Activated CD4-positive, alpha-beta T cell treated with anti-CD3 and anti-CD28 coated beads, Interleukin-2, amount 10 ng/mL, durations not matched to agents 7 days and 5 days (primary cell): ENCODE results near the gene GPN1. TPM values are rescaled to one million over a fixed set of nuclear protein-coding genes. Genes with fewer than 3 reads are reported as not detected.

Experiments used
- CTCF ChIA-PET: fragments of 350-600 bp; sonication (Branson Sonifier 250); formaldehyde crosslinking; loops from one replicate; lab custom pipeline; 2021; ENCODE audit warnings: antibody characterized with exemption; lab: Charles Lee
- POLR2A ChIA-PET: fragments of 350-600 bp; sonication (Branson Sonifier 250); formaldehyde crosslinking; loops from one replicate; lab custom pipeline; 2021; ENCODE audit warnings: antibody characterized with exemption; lab: Charles Lee
- DNase-seq: peaks from one replicate; pipeline ENCODE4 v3.0.0-alpha.2; 2020
- H3K27ac Mint-ChIP-seq: one replicate; pipeline ENCODE4 v1.8.0; 2021; ENCODE audit warnings: mild to moderate bottlenecking, moderate library complexity, mixed read lengths
- H3K27me3 Mint-ChIP-seq: one replicate; pipeline ENCODE4 v1.8.0; 2021; ENCODE audit warnings: mixed read lengths
- H3K36me3 Mint-ChIP-seq: one replicate; pipeline ENCODE4 v1.8.0; 2021; ENCODE audit warnings: low read depth, mixed read lengths
- H3K4me1 Mint-ChIP-seq: one replicate; pipeline ENCODE4 v1.8.0; 2021; ENCODE audit warnings: mixed read lengths
- H3K4me3 Mint-ChIP-seq: one replicate; pipeline ENCODE4 v1.8.0; 2021; ENCODE audit warnings: mild to moderate bottlenecking, moderate library complexity, mixed read lengths
- H3K9me3 Mint-ChIP-seq: one replicate; pipeline ENCODE4 v1.8.0; 2021; ENCODE audit warnings: mixed read lengths
- total RNA-seq, 2 experiments: library from RNA; stranded (reverse); gene quantifications; one replicate each; pipeline ENCODE4 v1.2.3, GENCODE V29; 2021

GPN1 gene
- total RNA-seq, 2 experiments from 2014 or later, result 36.3 to 44.1 TPM

GRCh38 chr2:27636766-27637165 is 7.9 kb downstream of the GPN1 start:
- POLR2A ChIA-PET, result interaction anchor here (0.7 kb wide), 1 partner anchor 279 kb away, joined by 3 read pairs; no protein-coding TSS in a partner anchor
- CTCF ChIA-PET, result no interaction called here
- no peak for DNase-seq
- no peaks in the 10 kb centered on the region for H3K27me3 Mint-ChIP-seq
- no peaks in the 10 kb centered on the region for H3K9me3 Mint-ChIP-seq
- peaks cover 34% of the 10 kb centered on the region for H3K4me1 Mint-ChIP-seq
- H3K36me3 Mint-ChIP-seq, result peaks cover 60% of the 10 kb centered on the region
- no peak overlapping the region for H3K4me3 Mint-ChIP-seq
- H3K27ac Mint-ChIP-seq, result no peak overlapping the region

- ChIA-PET POLR2A (interaction anchor here (0.6 kb wide), 1 partner anchor 9 kb away, joined by 3 read pairs; the partner anchor contains the start of genes CCDC121 and GPN1), CTCF (interaction anchor here (0.9 to 2.4 kb wide), 2 partner anchors 10 kb away, joined by 4 to 6 read pairs; partner anchors contain the start of genes CCDC121 and GPN1)
- Mint-ChIP-seq H3K27me3 (no peaks in the 10 kb centered on the region), H3K36me3 (peaks cover 58% of the 10 kb centered on the region), H3K27ac (peak overlapping the region; percentile 75), H3K4me3 (no peak overlapping the region), H3K9me3 (no peaks in the 10 kb centered on the region), H3K4me1 (peaks cover 27% of the 10 kb centered on the region)
- DNase-seq, result no peak
These were observed 9.3 kb downstream of the GPN1 start for GRCh38 chr2:27638037-27638637.

GRCh38 chr2:27638709-27639108 is 9.9 kb downstream of the GPN1 start:
- Mint-ChIP-seq H3K36me3 (peaks cover 56% of the 10 kb centered on the region), H3K27ac (peak overlapping the region; percentile 75), H3K27me3 (no peaks in the 10 kb centered on the region), H3K9me3 (no peaks in the 10 kb centered on the region), H3K4me3 (no peak overlapping the region), H3K4me1 (peaks cover 27% of the 10 kb centered on the region)
- ChIA-PET CTCF (interaction anchor here (2.4 to 3.4 kb wide), 2 partner anchors 10 to 45 kb away, joined by 6 to 8 read pairs; partner anchors contain the start of genes CCDC121 and GPN1), POLR2A (interaction anchor here (0.7 kb wide), 1 partner anchor 16 kb away, joined by 5 read pairs; no protein-coding TSS in a partner anchor)
- DNase-seq, result no peak

- POLR2A ChIA-PET, result no interaction called here
- Mint-ChIP-seq H3K4me3 (no peak overlapping the region), H3K4me1 (peaks cover 20% of the 10 kb centered on the region), H3K27ac (no peak overlapping the region), H3K9me3 (no peaks in the 10 kb centered on the region), H3K27me3 (no peaks in the 10 kb centered on the region), H3K36me3 (peaks cover 45% of the 10 kb centered on the region)
- CTCF ChIA-PET, result interaction anchor here (3.4 kb wide), 1 partner anchor 43 kb away, joined by 8 read pairs; no protein-coding TSS in a partner anchor
- no peak for DNase-seq
These were observed 11.9 kb downstream of the GPN1 start for GRCh38 chr2:27640722-27641245.

- no peaks in the 10 kb centered on the region for H3K9me3 Mint-ChIP-seq
- no peaks in the 10 kb centered on the region for H3K4me1 Mint-ChIP-seq
- POLR2A ChIA-PET, result no interaction called here
- H3K4me3 Mint-ChIP-seq, result no peak overlapping the region
- H3K36me3 Mint-ChIP-seq, result peaks cover 42% of the 10 kb centered on the region
- CTCF ChIA-PET, result interaction anchor here (0.7 to 3.5 kb wide), 4 partner anchors 17 to 232 kb away, joined by 3 to 19 read pairs (median 4); partner anchors contain the start of genes CCDC121 and GPN1
- no peak for DNase-seq
- no peaks in the 10 kb centered on the region for H3K27me3 Mint-ChIP-seq
- no peak overlapping the region for H3K27ac Mint-ChIP-seq
These were observed 16.3 kb downstream of the GPN1 start for GRCh38 chr2:27645197-27645596.

GRCh38 chr2:27647289-27647688 is 18.4 kb downstream of the GPN1 start:
- Mint-ChIP-seq H3K36me3 (peaks cover 39% of the 10 kb centered on the region), H3K4me1 (no peaks in the 10 kb centered on the region)
- CTCF ChIA-PET, result interaction anchor here (0.5 to 3.5 kb wide), 4 partner anchors 9 to 55 kb away, joined by 3 to 19 read pairs (median 4); partner anchors contain the start of genes CCDC121 and GPN1

GRCh38 chr2:27647737-27648136 is 18.9 kb downstream of the GPN1 start:
- Mint-ChIP-seq H3K4me3 (no peak overlapping the region), H3K36me3 (peaks cover 40% of the 10 kb centered on the region)

More at GRCh38 chr2:27647289-27647688, 18.4 kb downstream of the GPN1 start:
- Mint-ChIP-seq H3K9me3 (no peaks in the 10 kb centered on the region), H3K4me3 (no peak overlapping the region), H3K27me3 (no peaks in the 10 kb centered on the region), H3K27ac (no peak overlapping the region)
- DNase-seq, result no peak
- POLR2A ChIA-PET, result no interaction called here

GRCh38 chr2:27651056-27651455 is 22.2 kb downstream of the GPN1 start:
- H3K4me1 Mint-ChIP-seq, result peaks cover 2% of the 10 kb centered on the region
- H3K4me3 Mint-ChIP-seq, result no peak overlapping the region
- H3K27me3 Mint-ChIP-seq, result no peaks in the 10 kb centered on the region
- ChIA-PET CTCF (interaction anchor here (1.1 to 1.2 kb wide), 2 partner anchors 32 to 33 kb away, joined by 3 to 4 read pairs; no protein-coding TSS in a partner anchor), POLR2A (no interaction called here)
- peaks cover 58% of the 10 kb centered on the region for H3K36me3 Mint-ChIP-seq
- no peaks in the 10 kb centered on the region for H3K9me3 Mint-ChIP-seq
- DNase-seq, result no peak
- H3K27ac Mint-ChIP-seq, result no peak overlapping the region

More at GRCh38 chr2:27647737-27648136, 18.9 kb downstream of the GPN1 start:
- ChIA-PET POLR2A (no interaction called here), CTCF (interaction anchor here (0.5 to 3.5 kb wide), 4 partner anchors 8 to 55 kb away, joined by 3 to 19 read pairs (median 4); no protein-coding TSS in a partner anchor)
- H3K27ac Mint-ChIP-seq, result no peak overlapping the region
- no peaks in the 10 kb centered on the region for H3K27me3 Mint-ChIP-seq
- no peaks in the 10 kb centered on the region for H3K4me1 Mint-ChIP-seq
- no peak for DNase-seq
- no peaks in the 10 kb centered on the region for H3K9me3 Mint-ChIP-seq

- Mint-ChIP-seq H3K27ac (no peak overlapping the region), H3K4me1 (peaks cover 2% of the 10 kb centered on the region), H3K27me3 (no peaks in the 10 kb centered on the region), H3K9me3 (no peaks in the 10 kb centered on the region), H3K4me3 (no peak overlapping the region), H3K36me3 (peaks cover 58% of the 10 kb centered on the region)
- ChIA-PET POLR2A (no interaction called here), CTCF (interaction anchor here (1.2 kb wide), 1 partner anchor 31 kb away, joined by 4 read pairs; no protein-coding TSS in a partner anchor)
- no peak for DNase-seq
These were observed 23.5 kb downstream of the GPN1 start for GRCh38 chr2:27652341-27652740.

- Mint-ChIP-seq H3K27me3 (no peaks in the 10 kb centered on the region), H3K27ac (no peak overlapping the region), H3K9me3 (no peaks in the 10 kb centered on the region), H3K4me1 (peaks cover 2% of the 10 kb centered on the region), H3K4me3 (no peak overlapping the region), H3K36me3 (peaks cover 54% of the 10 kb centered on the region)
- no peak for DNase-seq
- POLR2A ChIA-PET, result no interaction called here
- CTCF ChIA-PET, result no interaction called here
These were observed 23.9 kb downstream of the GPN1 start for GRCh38 chr2:27652790-27653189.

GRCh38 chr2:27653397-27653796 is 24.5 kb downstream of the GPN1 start:
- DNase-seq, result no peak
- H3K9me3 Mint-ChIP-seq, result no peaks in the 10 kb centered on the region
- ChIA-PET CTCF (interaction anchor here (1.1 to 3.1 kb wide), 2 partner anchors 13 to 20 kb away, joined by 3 to 9 read pairs; no protein-coding TSS in a partner anchor), POLR2A (no interaction called here)
- H3K27me3 Mint-ChIP-seq, result no peaks in the 10 kb centered on the region
- peaks cover 48% of the 10 kb centered on the region for H3K36me3 Mint-ChIP-seq
- H3K4me3 Mint-ChIP-seq, result no peak overlapping the region
- H3K4me1 Mint-ChIP-seq, result peaks cover 2% of the 10 kb centered on the region
- H3K27ac Mint-ChIP-seq, result no peak overlapping the region

- Mint-ChIP-seq H3K27me3 (no peaks in the 10 kb centered on the region), H3K4me3 (no peak overlapping the region), H3K27ac (no peak overlapping the region), H3K9me3 (no peaks in the 10 kb centered on the region), H3K36me3 (peaks cover 49% of the 10 kb centered on the region), H3K4me1 (peaks cover 2% of the 10 kb centered on the region)
- CTCF ChIA-PET, result interaction anchor here (0.6 to 3.1 kb wide), 5 partner anchors 12 to 73 kb away, joined by 3 to 9 read pairs (median 5); no protein-coding TSS in a partner anchor
- POLR2A ChIA-PET, result interaction anchor here (0.6 kb wide), 1 partner anchor 16 kb away, joined by 5 read pairs; no protein-coding TSS in a partner anchor
- DNase-seq, result no peak
These were observed 26.5 kb downstream of the GPN1 start for GRCh38 chr2:27655155-27655951.
